SU-DHL-6 (cell line): ENCODE data around the gene ZDHHC11.

Source experiments
- H2AFZ ChIP-seq: fragments of 200-600 bp; sonication (generic); 2 replicates; pipeline ENCODE4 v1.6.1; 2014; ENCODE audit warnings: low read depth, mild to moderate bottlenecking, moderate library complexity, mixed read lengths, antibody characterized with exemption, low read length; ENCODE audit not compliant: severe bottlenecking
- H3F3A ChIP-seq: fragments of 200-600 bp; shearing (Covaris generic); 2 replicates; pipeline ENCODE4 v1.6.0; 2016; ENCODE audit warnings: antibody characterized with exemption, mild to moderate bottlenecking; ENCODE audit not compliant: insufficient read depth
- H3K27ac ChIP-seq: fragments of 200-600 bp; sonication (generic); 2 replicates; pipeline ENCODE4 v1.5.1; 2016; ENCODE audit warnings: low read depth, mild to moderate bottlenecking, low read length, moderate library complexity, mixed read lengths
- H3K27me3 ChIP-seq: fragments of 200-600 bp; sonication (generic), shearing (Covaris generic); 2 replicates; pipeline ENCODE4 v1.6.0; 2014; ENCODE audit warnings: mild to moderate bottlenecking, low read length
- H3K36me3 ChIP-seq: fragments of 200-600 bp; sonication (generic); 2 replicates; pipeline ENCODE4 v1.6.1; 2014; ENCODE audit warnings: mild to moderate bottlenecking, low read length, mixed read lengths
- H3K4me2 ChIP-seq: fragments of 300-600, 200-600 bp; shearing (Covaris generic), sonication (generic); 2 replicates; pipeline ENCODE4 v1.6.0; 2014; ENCODE audit warnings: low read length, low read depth, mild to moderate bottlenecking; ENCODE audit not compliant: poor library complexity, severe bottlenecking
- H3K4me3 ChIP-seq: fragments of 200-600 bp; sonication (generic); 2 replicates; pipeline ENCODE4 v1.5.1; 2014; ENCODE audit warnings: antibody characterized with exemption, low read length, mild to moderate bottlenecking, mixed read lengths; ENCODE audit not compliant: insufficient read depth, poor library complexity, severe bottlenecking
- H3K79me2 ChIP-seq: fragments of 200-600 bp; sonication (generic); 2 replicates; pipeline ENCODE4 v1.6.1; 2014; ENCODE audit warnings: mild to moderate bottlenecking, low read length, moderate library complexity; ENCODE audit not compliant: insufficient read depth
- H3K9ac ChIP-seq: fragments of 200-600 bp; sonication (generic); 2 replicates; pipeline ENCODE4 v1.7.0; 2014; ENCODE audit warnings: mild to moderate bottlenecking, low read length
- H3K9me2 ChIP-seq: fragments of 200-600 bp; sonication (generic); replicated peaks from 2 replicates; pipeline ENCODE4 v1.6.1; 2014; ENCODE audit warnings: low read length; ENCODE audit not compliant: insufficient read depth
- H3K9me3 ChIP-seq: fragments of 200-600 bp; sonication (generic); 2 replicates; pipeline ENCODE4 v1.6.1; 2014; ENCODE audit warnings: low read length, mixed read lengths; ENCODE audit not compliant: insufficient read depth
- H4K20me1 ChIP-seq: fragments of 200-600 bp; sonication (generic); 2 replicates; pipeline ENCODE4 v1.6.1; 2014; ENCODE audit warnings: low read depth, mild to moderate bottlenecking, antibody characterized with exemption, low read length, moderate library complexity, mixed read lengths
- EZH2phosphoT487 ChIP-seq: fragments of 200-600 bp; sonication (generic), shearing (Covaris generic); conservative IDR thresholded peaks from 2 replicates; pipeline ENCODE4 v1.6.1; 2018; ENCODE audit warnings: mild to moderate bottlenecking, antibody characterized with exemption, low read length, moderate library complexity, mixed read lengths
- TF ChIP-seq, protein P1 (sequence below): fragments of 200-600 bp; sonication (generic); IDR thresholded peaks from one replicate; pipeline ENCODE4 v1.5.1; 2017; ENCODE audit warnings: antibody characterized with exemption, mild to moderate bottlenecking, low read length, moderate library complexity; ENCODE audit not compliant: insufficient read depth, poor library complexity, severe bottlenecking

The ZDHHC11 gene

DNA sequence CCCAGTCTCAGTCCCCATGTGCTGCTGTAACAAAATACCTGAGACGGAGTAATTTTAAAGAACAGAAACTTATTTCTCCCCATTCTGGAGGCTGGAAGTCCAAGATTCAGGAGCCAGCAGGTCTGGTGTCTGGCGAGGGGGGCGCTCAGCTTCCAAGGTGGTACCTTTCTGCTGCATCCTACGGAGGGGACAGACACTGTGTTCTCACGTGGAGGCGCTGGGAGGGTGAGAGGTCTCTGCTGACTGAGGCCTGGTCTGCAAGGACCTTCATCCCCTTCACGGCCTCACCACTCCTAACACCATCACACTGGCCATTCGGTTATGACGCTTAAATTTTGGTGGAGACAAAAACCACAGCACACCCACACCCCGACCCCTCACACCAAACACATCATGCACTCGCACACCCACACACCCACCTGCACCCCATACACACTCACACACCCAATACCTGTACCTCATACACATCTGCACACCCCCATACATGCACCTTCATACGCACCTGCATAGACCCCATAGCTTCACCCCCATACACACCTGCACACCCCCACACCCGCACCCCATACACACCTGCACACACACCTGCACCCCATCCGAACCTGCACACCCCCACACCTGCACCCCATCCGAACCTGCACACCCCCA lies 9.8 kb upstream of the ZDHHC11 start:
- TF ChIP-seq EZH2phosphoT487: no peak
- TF ChIP-seq, protein P1, sequence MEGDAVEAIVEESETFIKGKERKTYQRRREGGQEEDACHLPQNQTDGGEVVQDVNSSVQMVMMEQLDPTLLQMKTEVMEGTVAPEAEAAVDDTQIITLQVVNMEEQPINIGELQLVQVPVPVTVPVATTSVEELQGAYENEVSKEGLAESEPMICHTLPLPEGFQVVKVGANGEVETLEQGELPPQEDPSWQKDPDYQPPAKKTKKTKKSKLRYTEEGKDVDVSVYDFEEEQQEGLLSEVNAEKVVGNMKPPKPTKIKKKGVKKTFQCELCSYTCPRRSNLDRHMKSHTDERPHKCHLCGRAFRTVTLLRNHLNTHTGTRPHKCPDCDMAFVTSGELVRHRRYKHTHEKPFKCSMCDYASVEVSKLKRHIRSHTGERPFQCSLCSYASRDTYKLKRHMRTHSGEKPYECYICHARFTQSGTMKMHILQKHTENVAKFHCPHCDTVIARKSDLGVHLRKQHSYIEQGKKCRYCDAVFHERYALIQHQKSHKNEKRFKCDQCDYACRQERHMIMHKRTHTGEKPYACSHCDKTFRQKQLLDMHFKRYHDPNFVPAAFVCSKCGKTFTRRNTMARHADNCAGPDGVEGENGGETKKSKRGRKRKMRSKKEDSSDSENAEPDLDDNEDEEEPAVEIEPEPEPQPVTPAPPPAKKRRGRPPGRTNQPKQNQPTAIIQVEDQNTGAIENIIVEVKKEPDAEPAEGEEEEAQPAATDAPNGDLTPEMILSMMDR: no peak
- Histone ChIP-seq H3K27me3 (no peaks in the 10 kb centered on the region), H3K36me3 (no peaks in the 10 kb centered on the region), H3K9me2 (no peaks in the 10 kb centered on the region), H3K4me3 (no peak overlapping the region), H4K20me1 (no peaks in the 10 kb centered on the region), H3K27ac (no peak overlapping the region), H2AFZ (no peak overlapping the region), H3K4me2 (no peak overlapping the region), H3K9me3 (no peaks in the 10 kb centered on the region), H3F3A (0 out of 2 replicates have a peak, but pooled peaks cover 2% of the 10 kb centered on the region), H3K79me2 (no peaks in the 10 kb centered on the region), H3K9ac (no peak overlapping the region)

DNA sequence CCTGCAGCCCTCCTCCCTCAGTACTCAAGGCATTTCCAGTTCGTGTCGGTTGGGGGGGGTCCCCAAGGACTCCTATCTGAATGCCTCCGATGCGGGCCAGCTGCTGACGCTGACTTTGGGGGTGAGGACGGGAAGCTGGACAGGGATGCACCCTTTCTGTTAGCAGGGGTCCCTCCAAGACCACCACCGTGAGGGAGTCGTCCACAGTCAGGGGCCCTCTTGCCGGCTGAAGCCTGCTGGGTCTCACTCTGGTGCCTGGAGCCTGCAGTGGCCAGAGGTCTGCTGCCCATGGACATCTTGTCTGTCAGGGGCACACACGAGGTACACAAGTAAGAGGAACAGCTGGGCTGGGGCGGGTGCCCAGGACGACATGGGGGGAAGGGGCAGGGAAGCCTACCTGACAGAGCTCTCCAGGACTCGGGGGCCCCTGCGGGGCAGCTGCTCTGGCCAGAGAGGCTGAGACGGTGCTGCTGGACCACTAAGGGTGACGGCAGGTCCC lies 9.1 kb upstream of the ZDHHC11 start:
- H3K4me3 ChIP-seq: no peak overlapping the region
- no peaks in the 10 kb centered on the region for H3K9me3 ChIP-seq
- H4K20me1 ChIP-seq: no peaks in the 10 kb centered on the region
- H2AFZ ChIP-seq: no peak overlapping the region
- 0 out of 2 replicates have a peak, but pooled peaks cover 2% of the 10 kb centered on the region for H3F3A ChIP-seq
- no peaks in the 10 kb centered on the region for H3K79me2 ChIP-seq
- TF ChIP-seq, protein P1: no peak
- no peak for TF ChIP-seq EZH2phosphoT487
- no peaks in the 10 kb centered on the region for H3K9me2 ChIP-seq
- no peaks in the 10 kb centered on the region for H3K36me3 ChIP-seq
- H3K9ac ChIP-seq: no peak overlapping the region
- H3K27me3 ChIP-seq: no peaks in the 10 kb centered on the region
- no peak overlapping the region for H3K27ac ChIP-seq
- H3K4me2 ChIP-seq: no peak overlapping the region

DNA sequence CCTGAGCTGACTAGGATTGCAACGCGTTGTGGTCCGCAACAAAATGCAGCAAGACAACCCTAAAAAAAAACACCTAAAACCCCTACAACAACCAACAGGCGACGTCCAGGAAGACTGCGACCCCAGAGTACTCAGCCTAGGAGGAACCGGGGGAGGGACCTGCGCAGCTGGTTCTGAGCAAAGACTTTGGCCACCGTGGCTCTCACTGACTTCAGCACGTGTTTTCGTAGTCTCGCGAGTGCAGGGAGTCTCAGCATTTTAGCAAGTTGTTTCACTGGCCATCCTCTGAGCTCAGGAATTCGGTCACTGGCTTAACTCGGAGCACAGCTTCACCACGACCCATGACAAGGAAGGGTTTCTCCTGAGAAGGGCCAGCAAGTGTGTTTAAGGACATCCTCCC lies 8.6 kb upstream of the ZDHHC11 start:
- H3K9ac ChIP-seq: no peak overlapping the region
- no peaks in the 10 kb centered on the region for H3K27me3 ChIP-seq
- no peaks in the 10 kb centered on the region for H4K20me1 ChIP-seq
- no peak overlapping the region for H3K27ac ChIP-seq
- no peaks in the 10 kb centered on the region for H3K79me2 ChIP-seq
- H3K9me2 ChIP-seq: no peaks in the 10 kb centered on the region
- no peak overlapping the region for H2AFZ ChIP-seq
- H3K4me3 ChIP-seq: no peak overlapping the region
- 0 out of 2 replicates have a peak, but pooled peaks cover 2% of the 10 kb centered on the region for H3F3A ChIP-seq
- H3K4me2 ChIP-seq: no peak overlapping the region
- no peaks in the 10 kb centered on the region for H3K9me3 ChIP-seq
- TF ChIP-seq, protein P1: no peak
- TF ChIP-seq EZH2phosphoT487: no peak
- H3K36me3 ChIP-seq: no peaks in the 10 kb centered on the region
